Measurements from ENCODE around the gene ATPAF2.
A peak's percentile ranks its signal among the peaks of the same experiment; 100 is the strongest.

Gene ATPAF2

DNA sequence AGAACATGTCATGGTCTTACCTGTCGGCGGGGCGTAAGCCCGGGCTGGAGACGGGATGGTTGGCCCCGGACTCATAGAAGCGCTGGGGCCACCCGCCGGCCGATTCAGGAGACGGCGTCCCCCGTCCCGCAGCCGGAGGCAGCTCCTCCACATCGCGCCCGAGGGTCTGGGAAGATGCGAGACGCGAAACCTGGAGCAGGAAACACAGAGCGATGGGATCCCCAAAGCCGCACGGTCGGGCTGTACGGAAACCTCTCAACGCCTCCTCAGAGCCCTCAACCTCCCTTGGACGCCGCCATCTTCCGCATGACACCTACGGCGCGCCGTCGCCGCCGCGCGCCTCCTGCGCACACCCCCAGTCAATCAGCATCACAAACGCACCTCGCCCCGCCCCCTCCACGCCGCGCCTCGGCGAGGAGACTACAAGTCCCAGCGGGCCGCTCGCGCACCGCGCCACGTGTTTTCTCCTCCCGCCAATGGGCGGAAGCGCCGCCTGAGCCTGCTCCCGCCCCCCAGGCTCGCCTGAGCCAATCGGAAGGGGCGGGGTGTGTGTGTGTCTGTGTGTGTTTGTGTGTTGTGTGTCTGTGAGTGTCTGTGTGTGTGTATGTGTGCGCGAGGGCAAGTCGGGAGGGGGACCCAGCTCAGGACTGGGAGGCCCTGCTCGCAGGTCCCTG lies at the start of gene ATPAF2, which contains the start of gene GID4:
Gene ATPAF2 (minus strand): TSS at position 308 of the 674 bp plus-strand sequence. CDS start 155 bp downstream, at position 153.
Gene GID4 (plus strand): TSS at position 548 of the 674 bp plus-strand sequence. CDS start 57 bp downstream, at position 605.
- peak; percentile 97 for DNase-seq (ENCODE audit: extremely low read depth, low read depth)

DNA sequence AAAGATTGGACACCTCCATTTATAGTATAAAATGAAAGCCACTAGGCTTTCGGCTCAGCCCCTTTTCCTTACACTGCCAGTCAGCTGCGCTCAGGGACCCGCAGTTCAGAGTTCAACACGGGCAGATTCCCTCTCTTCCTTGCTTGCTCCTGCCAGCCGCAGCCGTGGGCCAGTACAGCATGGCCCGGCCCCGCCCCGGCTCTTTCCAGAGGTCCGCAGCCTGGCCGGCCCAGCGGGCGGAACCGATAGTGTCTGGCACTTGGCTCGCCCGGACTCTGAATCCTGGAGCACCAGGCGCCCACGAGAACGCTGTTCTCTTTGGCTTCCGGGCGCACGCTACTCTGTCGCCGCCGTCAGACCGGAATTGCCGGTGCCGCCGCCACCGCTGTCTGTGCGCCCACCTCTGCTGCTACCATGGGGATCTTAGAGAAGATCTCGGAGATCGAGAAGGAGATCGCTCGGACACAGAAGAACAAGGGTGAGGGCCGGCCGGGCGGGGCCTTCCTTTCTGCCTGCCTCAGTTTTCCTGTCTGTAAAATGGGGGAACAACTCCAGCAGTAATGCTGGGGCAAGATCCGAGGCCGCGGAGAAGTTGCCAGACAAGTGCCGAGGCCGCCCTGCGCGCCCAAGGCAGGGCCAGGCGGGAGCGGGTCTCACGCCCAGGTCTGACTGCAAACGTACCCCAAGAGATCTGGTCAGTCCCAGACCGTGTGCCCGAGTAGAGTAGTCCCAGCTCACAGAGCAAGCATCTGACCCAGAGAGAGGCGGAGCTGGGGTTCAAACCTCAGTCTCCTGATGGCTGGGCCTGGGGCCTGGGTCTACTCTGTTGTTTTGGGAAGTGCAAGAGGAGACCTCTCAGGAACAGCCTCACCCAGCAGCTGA lies 48.9 kb upstream of the ATPAF2 start, which contains the start of gene DRG2:
Gene DRG2 (plus strand): TSS at position 339 of the 882 bp plus-strand sequence. CDS start 76 bp downstream, at position 415.
- TF ChIP-seq, protein P1, sequence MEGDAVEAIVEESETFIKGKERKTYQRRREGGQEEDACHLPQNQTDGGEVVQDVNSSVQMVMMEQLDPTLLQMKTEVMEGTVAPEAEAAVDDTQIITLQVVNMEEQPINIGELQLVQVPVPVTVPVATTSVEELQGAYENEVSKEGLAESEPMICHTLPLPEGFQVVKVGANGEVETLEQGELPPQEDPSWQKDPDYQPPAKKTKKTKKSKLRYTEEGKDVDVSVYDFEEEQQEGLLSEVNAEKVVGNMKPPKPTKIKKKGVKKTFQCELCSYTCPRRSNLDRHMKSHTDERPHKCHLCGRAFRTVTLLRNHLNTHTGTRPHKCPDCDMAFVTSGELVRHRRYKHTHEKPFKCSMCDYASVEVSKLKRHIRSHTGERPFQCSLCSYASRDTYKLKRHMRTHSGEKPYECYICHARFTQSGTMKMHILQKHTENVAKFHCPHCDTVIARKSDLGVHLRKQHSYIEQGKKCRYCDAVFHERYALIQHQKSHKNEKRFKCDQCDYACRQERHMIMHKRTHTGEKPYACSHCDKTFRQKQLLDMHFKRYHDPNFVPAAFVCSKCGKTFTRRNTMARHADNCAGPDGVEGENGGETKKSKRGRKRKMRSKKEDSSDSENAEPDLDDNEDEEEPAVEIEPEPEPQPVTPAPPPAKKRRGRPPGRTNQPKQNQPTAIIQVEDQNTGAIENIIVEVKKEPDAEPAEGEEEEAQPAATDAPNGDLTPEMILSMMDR (IDR thresholded peaks at IDR 0.05; ENCODE audit: low read depth, low read length): peak; percentile 18
- peak; percentile 79 for DNase-seq (ENCODE audit: extremely low read depth, low read depth)

More for the DNA sequence above, at the start of gene ATPAF2, which contains the start of gene GID4:
- TF ChIP-seq, protein P1 (IDR thresholded peaks at IDR 0.05; ENCODE audit: low read depth, low read length): peak; percentile 6; the same call in 1 of the 2 replicates

DNA sequence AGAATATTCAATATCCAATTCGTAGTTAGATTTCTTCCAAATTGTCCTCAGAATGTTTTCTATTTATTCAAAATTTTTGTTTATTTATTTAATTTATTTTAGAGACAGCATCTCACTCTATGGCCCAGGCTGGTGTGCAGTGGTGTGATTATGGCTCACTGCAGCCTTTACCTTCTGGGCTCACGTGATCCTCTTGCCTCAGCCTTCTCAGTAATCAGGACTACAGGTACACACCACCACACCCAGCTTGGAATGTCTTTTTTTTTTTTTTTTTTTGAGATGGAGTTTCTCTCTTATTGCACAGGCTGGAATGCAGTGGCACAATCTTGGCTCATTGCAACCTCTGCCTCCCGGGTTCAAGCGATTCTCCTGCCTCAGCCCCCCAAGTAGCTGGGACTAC lies 45.3 kb upstream of the ATPAF2 start:
- TF ChIP-seq, protein P1 (IDR thresholded peaks at IDR 0.05; ENCODE audit: low read depth, low read length): no peak

DNA sequence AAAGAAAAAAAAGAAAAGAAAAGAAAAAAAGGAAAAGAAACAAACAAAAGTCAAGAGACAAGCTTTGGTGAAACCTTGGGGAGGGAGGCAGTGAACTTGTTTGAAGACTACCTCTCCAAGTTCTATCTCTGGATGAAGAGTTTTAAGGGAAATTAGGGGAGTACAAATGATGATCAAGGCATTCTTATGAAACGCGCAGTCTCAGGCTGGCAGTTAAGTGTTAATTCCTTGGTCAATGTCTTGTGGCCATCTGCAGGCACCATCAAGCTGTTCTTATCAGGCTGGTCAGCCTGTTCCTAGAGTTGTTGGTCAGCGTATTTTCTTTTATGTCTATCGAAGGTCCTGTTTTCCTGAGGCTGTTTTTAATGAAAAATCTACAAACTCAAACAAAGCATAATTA lies 40.6 kb upstream of the ATPAF2 start:
- TF ChIP-seq, protein P1 (IDR thresholded peaks at IDR 0.05; ENCODE audit: low read depth, low read length): no peak
- no peak for DNase-seq (ENCODE audit: extremely low read depth, low read depth)

More for the DNA sequence above, 45.3 kb upstream of the ATPAF2 start:
- DNase-seq (ENCODE audit: extremely low read depth, low read depth): no peak

DNA sequence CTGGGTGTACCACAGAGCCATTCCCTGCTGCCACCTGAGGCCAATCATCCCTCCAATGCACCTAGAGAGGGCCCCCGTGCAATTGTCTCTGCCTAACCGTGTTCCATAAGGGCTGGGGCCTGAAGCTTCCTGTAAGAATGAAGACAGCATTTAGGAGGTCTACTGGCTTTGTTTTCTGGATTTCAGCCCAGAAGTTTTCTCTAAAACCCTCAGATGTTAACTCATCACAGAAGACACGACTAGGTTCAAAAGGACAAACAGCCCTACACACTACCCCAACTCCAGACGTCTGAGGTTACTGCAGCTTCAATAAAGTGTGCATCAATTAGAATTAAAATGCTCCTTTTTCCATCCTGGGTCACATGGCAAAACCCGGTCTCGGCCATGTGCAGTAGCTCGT lies 38.0 kb upstream of the ATPAF2 start:
- TF ChIP-seq, protein P1 (IDR thresholded peaks at IDR 0.05; ENCODE audit: low read depth, low read length): no peak
- no peak for DNase-seq (ENCODE audit: extremely low read depth, low read depth)

DNA sequence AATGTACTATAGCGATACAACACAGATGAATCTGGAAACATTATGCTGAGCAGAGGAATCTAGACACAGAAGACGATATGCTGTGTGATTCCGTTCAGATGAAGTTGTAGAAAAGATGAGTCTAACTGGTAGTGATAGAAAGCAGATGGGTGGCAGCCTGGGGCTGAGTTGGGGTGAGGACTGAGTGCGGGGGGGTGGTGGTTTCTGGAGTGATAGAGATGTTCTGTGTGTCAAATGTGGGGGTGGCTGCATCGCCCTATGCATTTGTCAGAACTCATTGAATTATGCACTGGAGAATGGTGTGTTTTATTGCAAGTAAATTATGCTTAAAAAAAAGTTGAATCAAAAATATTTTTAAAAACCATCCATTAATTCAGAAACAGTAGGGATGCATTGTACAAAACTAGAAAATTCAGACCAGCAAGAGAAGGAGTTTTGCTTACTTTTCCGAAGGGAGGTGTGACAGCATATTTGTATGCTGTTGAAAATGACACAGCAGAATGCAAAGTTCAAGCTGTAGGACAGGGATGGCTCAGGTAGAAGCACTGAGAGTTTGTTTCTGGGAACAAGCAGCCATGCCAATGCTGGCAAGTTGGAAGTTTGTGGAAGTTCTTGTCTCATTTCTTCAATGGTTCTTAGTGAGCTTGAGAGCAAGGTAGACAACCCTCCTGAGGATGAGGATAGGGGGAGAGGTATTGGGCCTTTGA lies 35.8 kb upstream of the ATPAF2 start:
- DNase-seq (ENCODE audit: extremely low read depth, low read depth): no peak
- TF ChIP-seq, protein P1 (IDR thresholded peaks at IDR 0.05; ENCODE audit: low read depth, low read length): no peak

Measured in AG09319 (cell line).